GM19043 (cell line): ENCODE results near the gene ZFP91.

Experiments
- ATAC-seq: cut with Tn5 transposase; IDR thresholded peaks from one replicate; pipeline ENCODE4 v1.9.1; 2021; ENCODE audit warnings: low read depth; ENCODE audit not compliant: unreplicated experiment

Gene ZFP91

DNA sequence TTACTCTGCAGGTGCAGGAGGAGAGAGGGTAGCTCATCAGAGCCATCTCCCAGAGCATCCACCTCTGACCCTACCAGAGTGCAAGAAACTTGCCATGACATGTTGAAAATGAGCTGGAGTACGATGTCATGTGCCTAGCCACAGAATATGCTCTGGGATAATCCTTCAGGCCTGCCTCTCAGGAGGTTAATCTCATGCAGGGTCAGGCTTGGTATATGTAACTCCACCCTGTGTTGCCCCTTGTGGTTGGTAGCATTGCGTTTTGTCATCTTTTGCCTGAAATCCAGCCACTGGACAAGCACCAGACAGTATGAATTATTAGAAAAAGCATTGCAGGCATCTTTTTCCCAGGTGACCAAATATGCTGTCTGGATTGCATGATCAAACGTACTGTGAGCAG, 79.8 kb downstream of the ZFP91 start:
- ATAC-seq: no peak

GRCh38 chr11:58659404-58659803, 80.5 kb downstream of the ZFP91 start:
- ATAC-seq: no peak

- no peak for ATAC-seq
Measured at GRCh38 chr11:58659910-58660570, 81.2 kb downstream of the ZFP91 start.
